ENCODE measurements around the gene STK11IP.
"Not testable (repeated sequence)": the region's sequence is repeated elsewhere in the genome, so short reads cannot be mapped to it uniquely, and the experiment has no call there.

Gene STK11IP

GRCh38 chr2:219636941-219637841 is 39.5 kb downstream of the STK11IP start:
- no peak for DNase-seq

- no peak for DNase-seq
Measured at GRCh38 chr2:219637842-219638185, 40.2 kb downstream of the STK11IP start.

- no peak for DNase-seq
Measured at GRCh38 chr2:219638217-219638947, 40.7 kb downstream of the STK11IP start.

GRCh38 chr2:219638948-219639755 is 41.5 kb downstream of the STK11IP start:
- no peak for DNase-seq

- DNase-seq: no peak
Measured at GRCh38 chr2:219641390-219642068, 43.9 kb downstream of the STK11IP start.

GRCh38 chr2:219642069-219642454 is 44.4 kb downstream of the STK11IP start:
- no peak for DNase-seq

GRCh38 chr2:219642465-219643083 is 44.9 kb downstream of the STK11IP start:
- peak; percentile 93 for DNase-seq

GRCh38 chr2:219643084-219643473 is 45.4 kb downstream of the STK11IP start:
- no peak for DNase-seq

- no peak for DNase-seq
Measured at GRCh38 chr2:219643788-219644398, 46.2 kb downstream of the STK11IP start.

GRCh38 chr2:219644801-219645480 is 47.3 kb downstream of the STK11IP start:
- DNase-seq: no peak

GRCh38 chr2:219645631-219646527 is 48.2 kb downstream of the STK11IP start:
- no peak for DNase-seq

GRCh38 chr2:219648176-219648575 is 50.5 kb downstream of the STK11IP start:
- no peak for DNase-seq

- no peak for DNase-seq
Measured at GRCh38 chr2:219648963-219649362, 51.3 kb downstream of the STK11IP start.

GRCh38 chr2:219650426-219651248 is 53.0 kb downstream of the STK11IP start:
- no peak for DNase-seq

GRCh38 chr2:219651656-219652055 is 54.0 kb downstream of the STK11IP start:
- DNase-seq: not testable (repeated sequence)

GRCh38 chr2:219656526-219656925 is 58.9 kb downstream of the STK11IP start:
- no peak for DNase-seq

- no peak for DNase-seq
Measured at GRCh38 chr2:219658196-219658846, 60.7 kb downstream of the STK11IP start.

- DNase-seq: no peak
Measured at GRCh38 chr2:219658874-219659273, 61.2 kb downstream of the STK11IP start.
